ENCODE data around the gene MSANTD2. TPM values are rescaled to one million over a fixed set of nuclear protein-coding genes. Genes with fewer than 3 reads are reported as not detected.

The MSANTD2 gene
- total and polyA plus RNA-seq, 2 experiments from 2014 or later: 18.7 to 34.4 TPM

- TF ChIP-seq ZNF462 (CRISPR knock-in tag; IDR thresholded peaks at IDR 0.05) (no peak), ZNF331 (CRISPR knock-in tag; IDR thresholded peaks at IDR 0.05; ENCODE audit: low read depth) (no peak)
These were observed 32.4 kb upstream of the MSANTD2 start (continued) for GRCh38 chr11:124832571-124832970.

- DNase-seq (ENCODE audit: low spot score): no peak
- Mint-ChIP-seq H3K27me3 (ENCODE audit: insufficient read depth, low read depth, poor library complexity) (no peaks in the 10 kb centered on the region), H3K4me3 (no peak overlapping the region), H3K36me3 (ENCODE audit: low read depth) (no peaks in the 10 kb centered on the region), H3K9me3 (no peaks in the 10 kb centered on the region), H3K27ac (no peak overlapping the region), H3K4me1 (peaks cover 12% of the 10 kb centered on the region)
- H3K27me3 ChIP-seq (ENCODE audit: insufficient read depth): peaks cover 18% of the 10 kb centered on the region; the same call in 1 of the 2 replicates
- H3K4me3 ChIP-seq: no peak overlapping the region
- no peaks in the 10 kb centered on the region for H3K36me3 ChIP-seq (ENCODE audit: insufficient read depth)
- H3K79me2 ChIP-seq (replicated peaks; ENCODE audit: insufficient read depth): no peaks in the 10 kb centered on the region
- H2AFZ ChIP-seq: no peak overlapping the region
- no peaks in the 10 kb centered on the region for H3F3A ChIP-seq (replicated peaks; ENCODE audit: low read depth)
- no peak for ATAC-seq
- H3K4me1 ChIP-seq (ENCODE audit: insufficient read depth): no peaks in the 10 kb centered on the region; the same call in 1 of the 2 replicates
- no peaks in the 10 kb centered on the region for H3K9me2 ChIP-seq (ENCODE audit: insufficient read depth)
- H3K4me2 ChIP-seq: no peak overlapping the region
- no peak overlapping the region for H3K27ac ChIP-seq (ENCODE audit: low read depth)
- no peaks in the 10 kb centered on the region; the same call in 1 of the 2 replicates for H4K20me1 ChIP-seq (replicated peaks; ENCODE audit: insufficient read depth)
- TF ChIP-seq REST (IDR thresholded peaks at IDR 0.05; ENCODE audit: unreplicated experiment): no peak
- no peak for TF ChIP-seq NANOG (IDR thresholded peaks at IDR 0.05; ENCODE audit: borderline replicate concordance)
- TF ChIP-seq EZH2 (IDR thresholded peaks at IDR 0.05; ENCODE audit: low read depth, unreplicated experiment): no peak
- no peak for TF ChIP-seq POLR2AphosphoS5 (IDR thresholded peaks at IDR 0.05; ENCODE audit: low read depth)
- no peak for TF ChIP-seq ETS1 (IDR thresholded peaks at IDR 0.05)
- TF ChIP-seq CTCF (conservative IDR thresholded peaks at IDR 0.05; ENCODE audit: low read depth in 2 of 2): no peak
- TF ChIP-seq JUNB (IDR thresholded peaks at IDR 0.05; ENCODE audit: unreplicated experiment): no peak
- TF ChIP-seq ZNF114 (CRISPR knock-in tag; IDR thresholded peaks at IDR 0.05): no peak
- TF ChIP-seq EZH2phosphoT487 (IDR thresholded peaks at IDR 0.05; ENCODE audit: unreplicated experiment): no peak
These were observed 31.7 kb upstream of the MSANTD2 start for GRCh38 chr11:124831897-124832296.
